ENCODE data around the gene HIC1.

The HIC1 gene

GRCh38 chr17:2070241-2071023 lies 15.5 kb downstream of the HIC1 start:
- TF ChIP-seq CTCF (IDR thresholded peaks at IDR 0.05; ENCODE audit: insufficient read depth, low read length) (no peak), REST (IDR thresholded peaks at IDR 0.05; ENCODE audit: insufficient replicate concordance, low read depth) (no peak), SPI1 (IDR thresholded peaks at IDR 0.05; ENCODE audit: borderline replicate concordance, low read depth) (0 out of 2 replicates have a peak, but pooled peaks have one; percentile 2)
- Histone ChIP-seq H3K27ac (replicated peaks) (peak overlapping the region; percentile 71), H3K27me3 (ENCODE audit: insufficient read depth, poor library complexity, severe bottlenecking) (no peaks in the 10 kb centered on the region), H3K4me3 (replicated peaks; ENCODE audit: insufficient read depth, low read length) (no peak overlapping the region)
- DNase-seq (ENCODE audit: low read depth in 1 of 2, low spot score in 1 of 2), result peak in 1 of 2 experiments; percentile 60

DNA sequence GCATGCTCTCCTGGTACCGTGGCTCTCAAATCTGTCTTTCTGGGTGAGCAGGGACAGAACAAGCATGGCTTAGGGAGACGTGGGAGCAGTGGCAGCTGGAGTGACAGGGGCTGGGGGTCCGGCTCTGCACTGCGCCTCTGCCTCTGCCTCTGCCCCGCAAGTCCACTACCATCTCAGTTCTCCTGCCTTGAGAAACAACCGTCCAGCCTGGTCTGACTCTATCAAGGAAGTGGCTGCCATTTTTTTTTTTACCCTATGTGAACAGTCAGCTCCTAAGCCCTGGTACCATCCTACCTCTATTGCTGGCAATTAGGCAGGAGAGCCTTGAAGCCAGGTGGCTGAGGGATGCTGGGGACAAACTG lies 16.1 kb downstream of the HIC1 start:
- DNase-seq (ENCODE audit: low read depth in 1 of 2, low spot score in 1 of 2), result no peak
- no peak overlapping the region for H3K4me3 ChIP-seq (replicated peaks; ENCODE audit: insufficient read depth, low read length)
- H3K27me3 ChIP-seq (ENCODE audit: insufficient read depth, poor library complexity, severe bottlenecking), result no peaks in the 10 kb centered on the region
- peak overlapping the region; percentile 71 for H3K27ac ChIP-seq (replicated peaks)
- no peak for TF ChIP-seq SPI1 (IDR thresholded peaks at IDR 0.05; ENCODE audit: borderline replicate concordance, low read depth)
- no peak for TF ChIP-seq CTCF (IDR thresholded peaks at IDR 0.05; ENCODE audit: insufficient read depth, low read length)

- no peak for TF ChIP-seq POLR2AphosphoS5 (IDR thresholded peaks at IDR 0.05; ENCODE audit: low read depth)
- no peak for TF ChIP-seq SPI1 (IDR thresholded peaks at IDR 0.05; ENCODE audit: borderline replicate concordance, low read depth)
- no peak for TF ChIP-seq CTCF (IDR thresholded peaks at IDR 0.05; ENCODE audit: insufficient read depth, low read length)
- no peak for TF ChIP-seq GABPA (IDR thresholded peaks at IDR 0.05; ENCODE audit: low read depth)
- no peak for TF ChIP-seq REST (IDR thresholded peaks at IDR 0.05; ENCODE audit: insufficient replicate concordance, low read depth)
- Histone ChIP-seq H3K27ac (replicated peaks) (peak overlapping the region; percentile 71), H3K27me3 (ENCODE audit: insufficient read depth, poor library complexity, severe bottlenecking) (no peaks in the 10 kb centered on the region), H3K4me3 (replicated peaks; ENCODE audit: insufficient read depth, low read length) (no peak overlapping the region)
- peak in 1 of 2 experiments; percentile 38 for DNase-seq (ENCODE audit: low read depth in 1 of 2, low spot score in 1 of 2)
These were observed 16.8 kb downstream of the HIC1 start for GRCh38 chr17:2071455-2072281.

Data from HL-60 (cell line).